Natural killer cell (primary cell): Measurements from ENCODE around the gene PFDN4. TPM values are rescaled to one million over a fixed set of nuclear protein-coding genes. Genes with fewer than 3 reads are reported as not detected.

Experiments
- ATAC-seq, 3 donors: fragments of 150-1000 bp in 2 of 3; fragments of 200-7000 bp in 1 of 3; cut with Tn5 transposase; 1 replicate in 1 of 3; 2 replicates in 2 of 3; pipeline ENCODE4 v1.10.0; 2021; ENCODE audit warnings: mild to moderate bottlenecking in 2 of 3, moderate library complexity in 2 of 3
- DNase-seq, 2 donors: peaks; one replicate each; pipeline versions ENCODE4 v3.0.0 to v3.0.0-alpha.2; 2013 to 2021; ENCODE audit warnings: mixed read lengths in 1 of 2
- H3K27ac ChIP-seq: one replicate; pipeline ENCODE4 v1.5.1; 2013; ENCODE audit warnings: mild to moderate bottlenecking, low read length
- H3K27me3 ChIP-seq: one replicate; pipeline ENCODE4 v1.6.1; 2013; ENCODE audit warnings: low read length; ENCODE audit not compliant: control insufficient read depth, insufficient read depth
- H3K36me3 ChIP-seq: one replicate; pipeline ENCODE4 v1.6.1; 2013; ENCODE audit warnings: low read length; ENCODE audit not compliant: control insufficient read depth, insufficient read depth
- H3K4me1 ChIP-seq: one replicate; pipeline ENCODE4 v1.6.1; 2013; ENCODE audit warnings: low read length; ENCODE audit not compliant: control insufficient read depth, insufficient read depth
- H3K4me3 ChIP-seq: one replicate; pipeline ENCODE4 v1.5.1; 2013; ENCODE audit warnings: low read length
- H3K9me3 ChIP-seq: one replicate; pipeline ENCODE4 v1.6.1; 2013; ENCODE audit warnings: low read length; ENCODE audit not compliant: control insufficient read depth, insufficient read depth
- H3K27ac Mint-ChIP-seq, 2 donors: one replicate each; pipeline ENCODE4 v1.8.0; 2022; ENCODE audit warnings: mild to moderate bottlenecking in 2 of 2, mixed read lengths in 2 of 2, moderate library complexity in 1 of 2
- H3K27me3 Mint-ChIP-seq, 2 donors: one replicate each; pipeline ENCODE4 v1.8.0; 2022; ENCODE audit warnings: low read depth in 2 of 2, mixed read lengths in 2 of 2
- H3K36me3 Mint-ChIP-seq: one replicate; pipeline ENCODE4 v1.8.0; 2022; ENCODE audit warnings: mixed read lengths
- H3K4me1 Mint-ChIP-seq, 2 donors: one replicate each; pipeline ENCODE4 v1.8.0; 2022; ENCODE audit warnings: mixed read lengths in 2 of 2
- H3K4me3 Mint-ChIP-seq: one replicate; pipeline ENCODE4 v1.8.0; 2022; ENCODE audit warnings: mild to moderate bottlenecking, moderate library complexity, mixed read lengths
- H3K9me3 Mint-ChIP-seq, 2 donors: one replicate each; pipeline ENCODE4 v1.8.0; 2022; ENCODE audit warnings: mixed read lengths in 2 of 2
- CTCF ChIP-seq: fragments of 200-600 bp; IDR thresholded peaks from one replicate; pipeline ENCODE4 v1.8.0; 2022; ENCODE audit warnings: antibody characterized with exemption
- WGBS: methylation state at CpG from one replicate; pipeline ENCODE4 v1.1.7; 2013; ENCODE audit warnings: missing lambda C conversion rate; ENCODE audit not compliant: insufficient coverage; 5-methylcytosine and 5-hydroxymethylcytosine counted together
- intact Hi-C: fragments of 100-400 bp; cut with micrococcal nuclease; formaldehyde crosslinking; loops from one replicate; pipeline ENCODE4 v1.14.2; 2022
- total RNA-seq, 4 donors: library from RNA; stranded (reverse); fragments of 120-200 nt in 1 of 4; gene quantifications; one replicate each; pipeline versions ENCODE4 v1.2.3 to v1.2.4, GENCODE V29; 2013 to 2022

Gene PFDN4
- total RNA-seq, 3 donors from 2014 or later (not counting 1 experiment from before 2014, with no cell fraction given), result 16.5 to 22.2 (median 17.1) TPM

GRCh38 chr20:54170026-54170471 lies 37.8 kb upstream of the PFDN4 start:
- no peaks in the 10 kb centered on the region for H3K9me3 ChIP-seq
- Mint-ChIP-seq H3K36me3 (no peaks in the 10 kb centered on the region), H3K9me3 (no peaks in the 10 kb centered on the region), H3K4me3 (no peak overlapping the region), H3K27ac (no peak overlapping the region), H3K4me1 (peaks cover 4 to 13% of the 10 kb centered on the region in 2 donors), H3K27me3 (peaks cover 63 to 78% of the 10 kb centered on the region in 2 donors)
- WGBS, result 81% methylated on average over 3 of the region's 4 CpGs
- peaks cover 34% of the 10 kb centered on the region for H3K27me3 ChIP-seq
- no peak for TF ChIP-seq CTCF
- intact Hi-C loops, result no loop called here
- H3K36me3 ChIP-seq, result no peaks in the 10 kb centered on the region
- no peak overlapping the region for H3K4me3 ChIP-seq
- H3K27ac ChIP-seq, result no peak overlapping the region
- DNase-seq, result no peak
- ATAC-seq, result no peak
- peaks cover 12% of the 10 kb centered on the region for H3K4me1 ChIP-seq

GRCh38 chr20:54170963-54171362 lies 36.9 kb upstream of the PFDN4 start:
- Mint-ChIP-seq H3K27me3 (peaks cover 67 to 81% of the 10 kb centered on the region in 2 donors), H3K9me3 (no peaks in the 10 kb centered on the region), H3K4me3 (no peak overlapping the region), H3K36me3 (no peaks in the 10 kb centered on the region), H3K4me1 (peaks cover 4 to 13% of the 10 kb centered on the region in 2 donors), H3K27ac (no peak overlapping the region)
- no peak for TF ChIP-seq CTCF
- Histone ChIP-seq H3K36me3 (no peaks in the 10 kb centered on the region), H3K27me3 (peaks cover 40% of the 10 kb centered on the region), H3K9me3 (no peaks in the 10 kb centered on the region), H3K4me1 (peaks cover 12% of the 10 kb centered on the region), H3K4me3 (no peak overlapping the region), H3K27ac (no peak overlapping the region)
- intact Hi-C loops, result no loop called here
- DNase-seq (no peak), ATAC-seq (no peak)
- WGBS, result 85% methylated on average over 2 of the region's 3 CpGs

GRCh38 chr20:54172532-54172855 lies 35.4 kb upstream of the PFDN4 start:
- DNase-seq (no peak), ATAC-seq (no peak)
- no peak for TF ChIP-seq CTCF
- Mint-ChIP-seq H3K27ac (no peak overlapping the region), H3K27me3 (peaks cover 71 to 83% of the 10 kb centered on the region in 2 donors), H3K4me1 (peaks cover 4 to 13% of the 10 kb centered on the region in 2 donors), H3K9me3 (no peaks in the 10 kb centered on the region), H3K36me3 (no peaks in the 10 kb centered on the region), H3K4me3 (no peak overlapping the region)
- Histone ChIP-seq H3K4me1 (peaks cover 12% of the 10 kb centered on the region), H3K9me3 (no peaks in the 10 kb centered on the region), H3K27me3 (peaks cover 40% of the 10 kb centered on the region), H3K4me3 (no peak overlapping the region), H3K36me3 (no peaks in the 10 kb centered on the region), H3K27ac (no peak overlapping the region)
- intact Hi-C loops, result no loop called here
- 19% methylated on average over 12 of the region's 12 CpGs for whole genome bisulfite sequencing
